SIG-M5 treated with dmso at 0.1 percent for 504 hours (cell line): Measurements from ENCODE around the gene DCLK2.

Experiments used
- DNase-seq: peaks from one replicate; lab custom pipeline; 2025; ENCODE audit not compliant: unreplicated experiment; lab: John Stamatoyannopoulos, UW

The DCLK2 gene

DNA sequence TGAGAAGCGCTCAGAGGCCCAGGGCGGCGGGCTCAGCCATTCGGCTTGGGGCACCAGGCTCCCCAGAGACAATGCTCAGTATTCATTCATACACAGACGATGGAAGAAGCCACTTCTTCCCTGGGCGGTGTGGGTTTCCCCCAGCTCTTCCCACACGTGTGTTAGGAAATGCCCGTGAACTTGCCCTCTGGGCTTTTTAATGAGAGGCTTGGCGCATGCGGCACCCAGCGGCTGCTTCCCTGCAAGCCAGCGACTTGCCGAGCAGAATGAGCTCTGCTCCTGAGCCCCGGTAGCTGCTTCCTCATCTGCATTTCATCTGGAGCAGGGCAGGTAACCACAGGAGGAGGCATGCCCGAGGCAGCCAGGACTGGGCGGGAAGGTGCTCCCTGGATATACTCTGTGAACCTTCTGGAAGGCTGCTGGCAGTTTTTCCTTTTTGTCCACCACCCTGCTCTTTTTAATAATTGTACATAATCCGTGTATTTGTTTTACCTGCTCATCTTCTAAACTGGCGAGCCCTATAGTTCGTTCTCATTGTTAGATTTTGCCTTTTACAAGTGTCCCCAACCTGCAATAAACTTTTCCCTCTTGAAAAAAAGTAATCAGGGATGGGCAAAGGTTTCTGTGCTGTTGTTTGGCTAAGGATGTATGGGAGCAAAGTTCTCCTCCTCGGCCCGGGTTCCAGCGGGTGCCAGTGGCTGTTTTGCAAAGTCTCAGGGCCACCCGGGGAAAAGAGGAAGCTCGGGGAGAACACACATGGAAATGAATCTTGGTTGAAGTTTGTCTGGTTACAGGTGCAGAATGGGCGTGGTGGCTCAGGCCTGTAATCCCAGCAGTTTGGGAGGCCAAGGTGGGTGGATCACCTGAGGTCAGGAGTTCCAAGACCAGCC, 178.8 kb downstream of the DCLK2 start:
- no peak for DNase-seq

- no peak for DNase-seq
Observed at GRCh38 chr4:150258569-150258968, 180.3 kb downstream of the DCLK2 start.

GRCh38 chr4:150259861-150260567, 181.8 kb downstream of the DCLK2 start:
- DNase-seq, result no peak

DNA sequence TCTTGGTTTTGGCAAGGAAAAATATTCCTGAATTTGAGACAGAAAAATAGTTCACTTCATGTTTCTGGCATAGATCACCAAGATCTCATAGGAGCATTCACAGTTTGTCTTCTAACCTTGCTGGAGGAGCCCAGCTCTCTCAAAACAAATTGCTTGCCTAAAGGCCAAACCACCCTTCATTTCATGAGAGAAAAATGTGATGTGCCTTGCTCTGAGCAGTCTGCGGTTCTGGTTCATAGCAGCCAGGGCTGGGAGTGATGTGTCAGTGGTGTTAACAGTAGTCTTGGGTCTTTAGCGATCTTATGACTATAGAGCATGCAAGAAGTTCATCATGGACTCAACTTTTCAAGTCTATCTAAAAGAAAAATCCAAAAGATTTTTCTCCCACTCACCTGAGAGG, 183.3 kb downstream of the DCLK2 start:
- no peak for DNase-seq

- DNase-seq, result no peak
Observed at GRCh38 chr4:150262611-150263010, 184.4 kb downstream of the DCLK2 start.

DNA sequence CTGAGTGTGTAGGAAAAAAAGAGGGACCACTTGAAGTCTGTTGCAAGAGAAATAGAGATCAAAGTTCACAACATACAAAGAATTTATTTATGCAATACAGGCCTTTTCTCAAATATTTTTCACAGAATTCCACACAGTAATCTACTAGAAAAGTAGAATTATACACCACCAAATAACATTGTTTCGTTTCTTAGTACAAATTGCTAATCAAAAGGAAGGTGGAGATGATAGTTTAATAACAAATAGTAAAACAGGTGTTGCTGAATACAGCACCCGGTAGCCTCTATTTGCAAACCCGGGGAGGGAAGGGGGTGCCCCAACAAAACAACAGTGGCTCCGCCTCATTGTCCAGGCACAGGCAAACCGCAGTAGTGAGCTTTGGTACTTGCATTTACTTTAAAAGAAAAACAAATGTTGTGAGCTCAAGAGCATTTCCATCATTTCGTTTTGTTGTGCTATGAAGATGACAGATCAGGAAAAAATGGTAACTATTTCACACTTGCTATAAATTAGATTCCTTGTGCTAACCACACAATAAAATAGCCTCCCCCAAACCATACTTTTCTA, 186.4 kb downstream of the DCLK2 start:
- DNase-seq, result no peak

GRCh38 chr4:150265806-150266205, 187.6 kb downstream of the DCLK2 start:
- DNase-seq, result no peak

DNA sequence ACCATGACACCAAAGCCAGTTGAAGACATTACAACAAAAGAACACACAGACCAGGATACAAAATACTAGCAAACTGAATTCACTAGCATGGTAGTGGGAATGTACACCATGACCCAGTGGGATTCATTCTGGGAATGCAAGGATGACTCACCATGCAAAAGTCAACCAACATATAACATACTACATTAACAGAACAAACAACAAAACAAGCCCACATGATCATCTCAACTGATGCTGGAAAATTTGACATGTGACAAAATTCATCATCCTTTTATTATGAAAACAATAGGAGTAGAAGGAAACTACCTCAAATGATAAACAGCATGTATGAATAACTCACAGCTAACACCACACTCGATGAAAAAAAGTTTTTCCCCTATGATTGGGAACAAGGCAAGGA, 190.2 kb downstream of the DCLK2 start:
- DNase-seq, result no peak

- DNase-seq, result no peak
Observed at GRCh38 chr4:150278206-150278605, 200.0 kb downstream of the DCLK2 start.

GRCh38 chr4:150280081-150280895, 202.0 kb downstream of the DCLK2 start:
- DNase-seq, result peak; percentile 21

- no peak for DNase-seq
Observed at GRCh38 chr4:150280975-150281374, 202.7 kb downstream of the DCLK2 start.

DNA sequence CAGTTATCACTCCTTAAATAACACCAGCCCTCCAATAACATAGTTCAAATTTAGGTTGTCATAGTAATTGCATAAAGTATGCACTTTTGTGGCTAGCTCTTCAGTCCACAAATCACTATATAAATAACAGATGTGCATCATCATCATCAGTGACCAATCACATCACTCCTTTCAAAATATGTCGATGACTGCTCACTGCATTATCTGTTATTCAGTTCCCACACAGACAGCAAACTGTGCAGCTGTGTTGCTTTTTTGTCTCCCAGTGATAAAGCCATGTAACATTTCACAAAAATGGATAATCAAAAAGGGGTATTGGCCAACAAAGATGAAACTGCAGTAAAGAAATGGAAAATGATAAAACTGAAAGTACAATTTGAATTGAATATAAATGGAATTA, 205.4 kb downstream of the DCLK2 start:
- DNase-seq, result no peak

- DNase-seq, result no peak
Observed at GRCh38 chr4:150286656-150287055, 208.4 kb downstream of the DCLK2 start.

DNA sequence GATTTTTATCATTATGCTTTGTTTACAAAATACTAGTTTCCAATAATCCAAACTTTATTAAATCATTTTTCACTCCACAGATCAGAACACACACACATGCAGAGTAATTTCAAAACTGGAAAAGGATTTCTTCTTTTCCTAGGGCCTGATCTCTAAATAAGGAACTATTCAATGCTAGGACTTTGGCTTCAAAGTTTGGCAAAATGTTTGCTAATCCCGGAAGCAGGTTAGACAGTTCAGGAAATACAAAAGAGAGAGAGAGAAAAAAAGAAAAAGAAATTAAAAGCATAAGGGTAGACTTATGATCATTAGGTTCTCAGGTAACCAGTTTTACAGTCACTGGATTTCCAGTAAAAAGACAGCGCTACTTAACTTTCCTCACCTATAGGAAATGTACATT, 211.0 kb downstream of the DCLK2 start:
- DNase-seq, result no peak

GRCh38 chr4:150289881-150290280, 211.6 kb downstream of the DCLK2 start:
- DNase-seq, result no peak

- DNase-seq, result peak; percentile 14
Observed at GRCh38 chr4:150297861-150298474, 219.7 kb downstream of the DCLK2 start.

- no peak for DNase-seq
Observed at GRCh38 chr4:150299816-150300215, 221.6 kb downstream of the DCLK2 start.

GRCh38 chr4:150302553-150302952, 224.3 kb downstream of the DCLK2 start:
- DNase-seq, result peak; percentile 81

DNA sequence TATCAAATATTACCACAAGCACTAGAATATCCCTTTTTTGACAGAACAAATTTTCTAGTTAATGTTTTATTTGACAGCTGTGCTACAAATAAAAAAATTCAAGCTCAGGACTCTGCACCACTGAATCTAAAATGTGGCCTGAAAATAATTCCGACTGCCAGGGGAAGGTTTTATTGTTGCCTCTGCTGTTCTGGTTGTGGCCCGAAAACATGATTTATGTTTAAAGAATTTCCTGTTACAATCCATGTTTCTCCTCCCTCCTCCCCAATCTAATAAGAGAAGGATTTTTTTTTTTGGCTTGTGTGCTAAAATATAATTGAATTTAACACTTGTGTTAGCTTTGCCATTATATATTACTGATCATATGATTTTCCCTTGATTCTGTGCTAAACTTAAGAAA, 227.8 kb downstream of the DCLK2 start:
- DNase-seq, result no peak

GRCh38 chr4:150306719-150307118, 228.5 kb downstream of the DCLK2 start:
- no peak for DNase-seq
